Activated CD4-positive, CD25-positive, alpha-beta regulatory T cell treated with anti-CD3 and anti-CD28 coated beads, Interleukin-2, amount 50 U/mL, for 24 hours (primary cell): ENCODE results near the gene TMEM273.

Experiments used
- ATAC-seq, 2 donors: fragments of 150-1000 bp; cut with Tn5 transposase; one replicate each; pipeline ENCODE4 v1.10.0; 2021; ENCODE audit warnings: mild to moderate bottlenecking in 1 of 2, moderate library complexity in 1 of 2

Gene TMEM273

GRCh38 chr10:49136525-49136924 is 51.7 kb downstream of the TMEM273 start:
- ATAC-seq: no peak

GRCh38 chr10:49135575-49136313 is 52.4 kb downstream of the TMEM273 start:
- no peak for ATAC-seq

GRCh38 chr10:49134327-49134726 is 53.9 kb downstream of the TMEM273 start:
- ATAC-seq: no peak

- no peak for ATAC-seq
These were observed 54.4 kb downstream of the TMEM273 start, which contains the start of gene FAM170B for GRCh38 chr10:49133706-49134248. Gene FAM170B, minus strand, starts transcription at chr10:49134021. Its CDS starts 103 bp downstream, at chr10:49133918.

- ATAC-seq: no peak
These were observed 55.8 kb downstream of the TMEM273 start for GRCh38 chr10:49132362-49132737.

- ATAC-seq: no peak
These were observed 56.5 kb downstream of the TMEM273 start for GRCh38 chr10:49131507-49132361.

GRCh38 chr10:49129376-49129775 is 58.8 kb downstream of the TMEM273 start:
- no peak for ATAC-seq

- ATAC-seq: no peak
These were observed 59.3 kb downstream of the TMEM273 start for GRCh38 chr10:49128854-49129253.

- ATAC-seq: no peak
These were observed 63.9 kb downstream of the TMEM273 start for GRCh38 chr10:49123981-49124950.

- no peak for ATAC-seq
These were observed 67.3 kb downstream of the TMEM273 start for GRCh38 chr10:49120911-49121310.

- no peak for ATAC-seq
These were observed 68.4 kb downstream of the TMEM273 start for GRCh38 chr10:49119746-49120145.

GRCh38 chr10:49118430-49119074 is 69.6 kb downstream of the TMEM273 start:
- ATAC-seq: no peak

GRCh38 chr10:49117376-49118070 is 70.7 kb downstream of the TMEM273 start:
- ATAC-seq: no peak

GRCh38 chr10:49116509-49117375 is 71.4 kb downstream of the TMEM273 start:
- no peak for ATAC-seq

GRCh38 chr10:49115796-49116508 is 72.2 kb downstream of the TMEM273 start:
- ATAC-seq: no peak

GRCh38 chr10:49115015-49115795 is 73.0 kb downstream of the TMEM273 start, which contains the start of gene VSTM4:
Gene VSTM4, minus strand, starts transcription at chr10:49115522. Its CDS starts 37 bp downstream, at chr10:49115485.
- ATAC-seq: no peak

- ATAC-seq: no peak
These were observed 73.5 kb downstream of the TMEM273 start for GRCh38 chr10:49114718-49115014.

- ATAC-seq: no peak
These were observed 74.5 kb downstream of the TMEM273 start for GRCh38 chr10:49113741-49114141.

- no peak for ATAC-seq
These were observed 75.3 kb downstream of the TMEM273 start for GRCh38 chr10:49112851-49113250.
